Esophagus muscularis mucosa (tissue), 4 donors: ENCODE measurements around the gene KBTBD13. TPM values are rescaled to one million over a fixed set of nuclear protein-coding genes. Genes with fewer than 3 reads are reported as not detected.

Experiments used
- DNase-seq: peaks from one replicate; pipeline ENCODE4 v3.0.0-alpha.2; 2017; ENCODE audit errors: extremely low spot score
- H3K27ac ChIP-seq, 4 donors: fragments of 200-600 bp; sonication (generic); replicated peaks in 1 of 4; 1 replicate in 3 of 4; 2 replicates in 1 of 4; pipeline ENCODE4 v1.5.1; 2016 to 2019; ENCODE audit warnings: mild to moderate bottlenecking in 1 of 4
- H3K27me3 ChIP-seq, 4 donors: fragments of 200-600 bp; sonication (generic); one replicate each; pipeline versions ENCODE4 v1.5.1 to v1.6.0; 2016 to 2019
- H3K36me3 ChIP-seq, 4 donors: fragments of 200-600 bp; sonication (generic); one replicate each; pipeline ENCODE4 v1.5.1; 2016 to 2019
- H3K4me1 ChIP-seq, 4 donors: fragments of 200-600 bp; sonication (generic); one replicate each; pipeline ENCODE4 v1.5.1; 2016 to 2019
- H3K4me3 ChIP-seq, 4 donors: fragments of 200-600 bp; sonication (generic); 1 replicate in 2 of 4; 2 replicates in 2 of 4; pipeline ENCODE4 v1.5.1; 2016 to 2019; ENCODE audit warnings: mild to moderate bottlenecking in 4 of 4, moderate library complexity in 1 of 4
- H3K9me3 ChIP-seq, 4 donors: fragments of 200-600 bp; sonication (generic); 1 replicate in 3 of 4; 2 replicates in 1 of 4; pipeline ENCODE4 v1.5.1; 2016 to 2019
- EP300 ChIP-seq: sonication (generic); formaldehyde crosslinking; IDR thresholded peaks from one replicate; pipeline ENCODE4 v1.6.1; 2017; ENCODE audit warnings: antibody characterized with exemption
- POLR2A ChIP-seq: fragments of 450-650 bp; IDR thresholded peaks from one replicate; pipeline ENCODE4 v1.6.1; 2017; ENCODE audit warnings: antibody characterized with exemption, moderate library complexity, mild to moderate bottlenecking, low read depth
- POLR2AphosphoS5 ChIP-seq, 2 donors: sonication (generic); formaldehyde crosslinking; IDR thresholded peaks; one replicate each; pipeline ENCODE4 v1.6.1; 2017; ENCODE audit warnings: antibody characterized with exemption in 2 of 2
- WGBS: methylation state at CpG from one replicate; pipeline ENCODE4 v1.1.5; 2018; 5-methylcytosine and 5-hydroxymethylcytosine counted together
- intact Hi-C: fragments of 100-400 bp; cut with DNase I; formaldehyde crosslinking; loops from one replicate; pipeline ENCODE4 v1.15.1; 2023
- total RNA-seq, 4 donors: library from RNA; depleted of rRNA; stranded (reverse); fragments of >200 nt; gene quantifications; one replicate each; pipeline versions ENCODE4 v1.1.0 to v1.2.1, GENCODE V29; 2016
- TF ChIP-seq, protein P1 (sequence below), 3 experiments: fragments of 200-600 bp in 2 of 3; fragments of 450-650 bp in 1 of 3; sonication (generic) in 2 of 3; IDR thresholded peaks; one replicate each; pipeline ENCODE4 v1.5.1; 2017 to 2019; ENCODE audit warnings: antibody characterized with exemption in 3 of 3, mild to moderate bottlenecking in 2 of 3, moderate library complexity in 1 of 3

Gene KBTBD13
- total RNA-seq, result under 1 TPM in 1 of 4 donors, not detected in 3; 0.17 TPM

DNA sequence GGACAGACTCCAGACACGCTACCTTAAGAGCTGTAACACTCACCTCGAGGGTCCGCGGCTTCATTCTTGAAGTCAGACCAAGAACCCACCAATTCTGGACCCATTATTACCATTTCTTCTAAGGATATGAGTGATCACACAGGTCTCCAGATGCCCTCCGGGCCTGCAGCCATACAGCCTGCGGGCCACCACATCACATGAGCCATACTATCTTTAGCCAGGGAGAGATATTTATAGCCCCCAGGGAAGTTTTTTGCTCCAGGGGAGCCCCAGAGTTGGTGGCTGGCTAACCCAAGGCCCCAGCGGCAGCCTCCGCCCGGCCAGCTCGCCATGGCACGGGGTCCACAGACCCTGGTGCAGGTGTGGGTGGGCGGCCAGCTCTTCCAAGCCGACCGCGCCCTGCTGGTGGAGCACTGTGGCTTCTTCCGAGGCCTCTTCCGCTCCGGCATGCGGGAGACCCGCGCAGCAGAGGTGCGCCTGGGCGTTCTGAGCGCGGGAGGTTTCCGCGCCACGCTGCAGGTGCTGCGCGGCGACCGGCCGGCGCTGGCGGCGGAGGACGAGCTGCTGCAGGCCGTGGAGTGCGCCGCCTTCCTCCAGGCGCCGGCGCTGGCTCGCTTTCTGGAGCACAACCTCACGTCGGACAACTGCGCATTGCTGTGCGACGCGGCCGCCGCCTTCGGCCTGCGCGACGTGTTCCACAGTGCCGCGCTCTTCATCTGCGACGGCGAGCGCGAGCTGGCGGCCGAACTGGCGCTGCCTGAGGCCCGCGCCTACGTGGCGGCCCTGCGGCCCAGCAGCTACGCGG is at the start of gene KBTBD13:
Gene KBTBD13 (plus strand): TSS at position 261 of the 805 bp plus-strand sequence. CDS start 70 bp downstream, at position 331.
- intact Hi-C loops, result no loop called here

DNA sequence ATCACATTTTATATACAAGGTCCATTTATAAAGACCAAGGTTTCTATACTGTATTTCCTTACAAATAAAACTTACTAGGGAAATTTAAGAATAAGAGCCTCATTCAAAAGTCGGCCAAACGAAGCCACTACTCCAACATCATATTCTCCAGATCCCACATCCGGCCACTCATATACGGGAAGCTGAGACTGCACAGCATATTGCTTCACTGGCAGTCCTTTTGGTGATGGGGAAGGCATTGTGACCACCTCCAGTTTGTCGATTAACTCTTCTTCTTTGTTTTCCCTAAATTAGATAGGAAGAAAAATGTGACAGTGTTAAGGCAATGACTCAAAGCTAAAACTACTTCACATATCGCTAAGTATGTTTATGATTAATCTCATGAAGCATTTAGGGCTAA is 49.8 kb upstream of the KBTBD13 start:
- Histone ChIP-seq H3K4me3 (no peak overlapping the region), H3K27me3 (no peaks in the 10 kb centered on the region), H3K9me3 (no peaks in the 10 kb centered on the region), H3K27ac (no peak overlapping the region), H3K36me3 (peaks cover 4 to 49% (median 37%) of the 10 kb centered on the region in 4 donors), H3K4me1 (peaks cover 8 to 24% (median 20%) of the 10 kb centered on the region in 4 donors)
- no peak for TF ChIP-seq POLR2A
- TF ChIP-seq POLR2AphosphoS5 (IDR thresholded peaks at IDR 0.05), result no peak
- no peak for TF ChIP-seq EP300
- TF ChIP-seq, protein P1, sequence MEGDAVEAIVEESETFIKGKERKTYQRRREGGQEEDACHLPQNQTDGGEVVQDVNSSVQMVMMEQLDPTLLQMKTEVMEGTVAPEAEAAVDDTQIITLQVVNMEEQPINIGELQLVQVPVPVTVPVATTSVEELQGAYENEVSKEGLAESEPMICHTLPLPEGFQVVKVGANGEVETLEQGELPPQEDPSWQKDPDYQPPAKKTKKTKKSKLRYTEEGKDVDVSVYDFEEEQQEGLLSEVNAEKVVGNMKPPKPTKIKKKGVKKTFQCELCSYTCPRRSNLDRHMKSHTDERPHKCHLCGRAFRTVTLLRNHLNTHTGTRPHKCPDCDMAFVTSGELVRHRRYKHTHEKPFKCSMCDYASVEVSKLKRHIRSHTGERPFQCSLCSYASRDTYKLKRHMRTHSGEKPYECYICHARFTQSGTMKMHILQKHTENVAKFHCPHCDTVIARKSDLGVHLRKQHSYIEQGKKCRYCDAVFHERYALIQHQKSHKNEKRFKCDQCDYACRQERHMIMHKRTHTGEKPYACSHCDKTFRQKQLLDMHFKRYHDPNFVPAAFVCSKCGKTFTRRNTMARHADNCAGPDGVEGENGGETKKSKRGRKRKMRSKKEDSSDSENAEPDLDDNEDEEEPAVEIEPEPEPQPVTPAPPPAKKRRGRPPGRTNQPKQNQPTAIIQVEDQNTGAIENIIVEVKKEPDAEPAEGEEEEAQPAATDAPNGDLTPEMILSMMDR (IDR thresholded peaks at IDR 0.05), result no peak
- no peak for DNase-seq
- intact Hi-C loops, result loop anchor here (5.0 kb wide), 1 partner anchor 39 kb away; the partner anchor contains the start of gene SPG21
- 90% methylated on average over 6 of the region's 6 CpGs for WGBS

More for the DNA sequence above, at the start of gene KBTBD13:
- Histone ChIP-seq H3K9me3 (no peaks in the 10 kb centered on the region), H3K4me1 (peaks cover 41 to 66% (median 47%) of the 10 kb centered on the region in 4 donors), H3K36me3 (no peaks in the 10 kb centered on the region), H3K4me3 (peak within 1 kb of the TSS in 2 of 4 donors; percentile 4 to 18), H3K27ac (no peak within 1 kb of the TSS), H3K27me3 (peaks cover 0 to 16% (median 0%) of the 10 kb centered on the region in 4 donors)
- DNase-seq, result no peak
- WGBS, result 81% methylated on average over 25 of the region's 73 CpGs
- TF ChIP-seq POLR2A, result no peak
- TF ChIP-seq EP300, result no peak
- no peak for TF ChIP-seq POLR2AphosphoS5 (IDR thresholded peaks at IDR 0.05)
- TF ChIP-seq, protein P1 (IDR thresholded peaks at IDR 0.05), result no peak

DNA sequence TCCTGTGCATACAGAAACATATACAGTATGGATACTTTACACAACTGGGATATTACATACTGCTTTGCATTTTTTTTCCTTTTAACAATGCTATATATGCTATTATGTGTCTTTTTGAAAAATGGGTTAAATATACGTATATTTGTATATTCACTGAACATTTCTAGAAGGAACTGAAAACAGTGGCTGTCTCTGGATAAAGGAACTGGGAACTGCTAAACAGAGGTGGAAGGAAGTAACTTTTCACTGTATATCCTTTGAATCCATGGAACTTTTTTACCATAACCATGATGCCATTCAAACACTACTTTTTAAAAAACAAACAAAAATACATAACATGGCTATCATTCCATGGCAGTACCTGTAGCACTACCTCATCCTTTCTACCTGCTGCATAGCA is 49.0 kb upstream of the KBTBD13 start:
- intact Hi-C loops, result loop anchor here (5.0 kb wide), 1 partner anchor 40 kb away; the partner anchor contains the start of gene SPG21

DNA sequence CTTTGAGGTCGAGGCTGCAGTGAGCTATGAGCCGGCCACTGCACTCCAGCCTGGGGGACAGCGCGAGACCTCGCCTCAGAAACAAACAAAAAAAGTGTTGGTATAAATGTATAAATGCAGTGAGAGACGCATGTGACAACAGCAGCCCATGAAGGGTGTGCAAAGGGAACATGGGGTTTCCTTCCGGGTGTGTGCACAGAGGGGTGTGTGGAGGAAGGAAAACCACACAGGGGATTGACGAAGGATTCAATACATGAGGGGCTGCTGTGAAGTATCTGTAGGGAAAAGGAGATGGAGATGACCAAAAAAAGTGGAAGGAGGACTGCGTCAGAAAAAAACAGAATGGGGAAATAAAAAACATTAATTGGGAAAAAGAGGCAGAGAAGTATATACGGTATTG is 48.2 kb upstream of the KBTBD13 start:
- H3K27ac ChIP-seq, result peak overlapping the region in 3 of 4 donors; percentile 75 to 89 (median 79)
- intact Hi-C loops, result loop anchor here (5.0 kb wide), 1 partner anchor 41 kb away; the partner anchor contains the start of gene SPG21
- TF ChIP-seq EP300, result no peak
- TF ChIP-seq, protein P1 (IDR thresholded peaks at IDR 0.05), result no peak
- no peak for TF ChIP-seq POLR2A
- TF ChIP-seq POLR2AphosphoS5 (IDR thresholded peaks at IDR 0.05), result no peak

More for the DNA sequence above, 49.0 kb upstream of the KBTBD13 start:
- Histone ChIP-seq H3K4me3 (no peak overlapping the region), H3K27me3 (no peaks in the 10 kb centered on the region), H3K4me1 (peaks cover 8 to 24% (median 20%) of the 10 kb centered on the region in 4 donors), H3K9me3 (no peaks in the 10 kb centered on the region), H3K36me3 (peaks cover 3 to 41% (median 33%) of the 10 kb centered on the region in 4 donors), H3K27ac (no peak overlapping the region)
- TF ChIP-seq POLR2A (no peak), POLR2AphosphoS5 (IDR thresholded peaks at IDR 0.05) (no peak), EP300 (no peak)
- TF ChIP-seq, protein P1 (IDR thresholded peaks at IDR 0.05), result no peak
- DNase-seq, result no peak
- WGBS, result 74% methylated on average over 1 of the region's 1 CpG

More for the DNA sequence above, 48.2 kb upstream of the KBTBD13 start:
- Histone ChIP-seq H3K4me1 (peaks cover 11 to 32% (median 23%) of the 10 kb centered on the region in 4 donors), H3K9me3 (no peaks in the 10 kb centered on the region), H3K27me3 (no peaks in the 10 kb centered on the region), H3K36me3 (peaks cover 0 to 35% (median 31%) of the 10 kb centered on the region in 4 donors), H3K4me3 (peak overlapping the region; percentile 77 to 98 (median 89))
- WGBS, result 43% methylated on average over 10 of the region's 10 CpGs
- DNase-seq, result no peak
